Stimulated activated CD4-positive, alpha-beta T cell treated with anti-CD3 and anti-CD28 coated beads, TNF-alpha, amount 100 ng/mL, for 48 hours (primary cell): ENCODE data around the gene CFAP74.
"Not testable (repeated sequence)": the region's sequence is repeated elsewhere in the genome, so short reads cannot be mapped to it uniquely, and the experiment has no call there.

Experiments
- DNase-seq, 3 donors: peaks; one replicate each; pipeline ENCODE4 v3.0.0-alpha.2; 2020; ENCODE audit warnings: low read depth in 3 of 3

CFAP74 gene

GRCh38 chr1:1988061-1988945 is 15.3 kb downstream of the CFAP74 start:
- no peak for DNase-seq

- no peak for DNase-seq
Measured at GRCh38 chr1:1987142-1987510, 16.5 kb downstream of the CFAP74 start.

GRCh38 chr1:1986451-1987141 is 17.0 kb downstream of the CFAP74 start:
- DNase-seq: no peak

- no peak for DNase-seq
Measured at GRCh38 chr1:1985375-1986050, 18.1 kb downstream of the CFAP74 start.

GRCh38 chr1:1984560-1985070 is 19.0 kb downstream of the CFAP74 start:
- no peak for DNase-seq

- DNase-seq: no peak
Measured at GRCh38 chr1:1982379-1983232, 21.0 kb downstream of the CFAP74 start.

GRCh38 chr1:1981631-1982327 is 21.8 kb downstream of the CFAP74 start:
- not testable (repeated sequence) for DNase-seq

GRCh38 chr1:1981142-1981500 is 22.5 kb downstream of the CFAP74 start:
- no peak for DNase-seq

GRCh38 chr1:1980467-1981141 is 23.0 kb downstream of the CFAP74 start:
- DNase-seq: no peak

- no peak for DNase-seq
Measured at GRCh38 chr1:1979482-1980165, 24.0 kb downstream of the CFAP74 start.

- DNase-seq: not testable (repeated sequence)
Measured at GRCh38 chr1:1978690-1979481, 24.7 kb downstream of the CFAP74 start.

GRCh38 chr1:1978108-1978507 is 25.5 kb downstream of the CFAP74 start:
- DNase-seq: no peak

- no peak for DNase-seq
Measured at GRCh38 chr1:1976031-1976430, 27.6 kb downstream of the CFAP74 start.

- no peak for DNase-seq
Measured at GRCh38 chr1:1975535-1975934, 28.1 kb downstream of the CFAP74 start.

GRCh38 chr1:1974834-1975233 is 28.8 kb downstream of the CFAP74 start:
- DNase-seq: no peak

- no peak for DNase-seq
Measured at GRCh38 chr1:1973716-1974642, 29.6 kb downstream of the CFAP74 start.

GRCh38 chr1:1972976-1973715 is 30.4 kb downstream of the CFAP74 start:
- DNase-seq: no peak
